GM10248 (cell line): Measurements from ENCODE around the gene SEC61G.
A peak's percentile ranks its signal among the peaks of the same experiment; 100 is the strongest.

Source experiments
- CTCF ChIA-PET: fragments of 300-600 bp; sonication (Branson Sonifier 250); formaldehyde crosslinking; extraction: SDS; loops from one replicate; lab custom pipeline; 2021; ENCODE audit warnings: antibody characterized with exemption; lab: Yijun Ruan, JAX
- POLR2A ChIA-PET: fragments of 350-650 bp; sonication (Branson Sonifier 250); formaldehyde crosslinking; extraction: SDS; loops from one replicate; lab custom pipeline; 2020; ENCODE audit warnings: antibody characterized with exemption; lab: Yijun Ruan, JAX
- DNase-seq: peaks from one replicate; pipeline ENCODE4 v3.0.0; 2012; ENCODE audit errors: extremely low spot score
- TF ChIP-seq, protein P1 (sequence below): IDR thresholded peaks from 2 replicates; pipeline ENCODE4 v1.5.1; 2012; ENCODE audit warnings: mild to moderate bottlenecking, low read depth; ENCODE audit errors: extremely low read depth, missing control alignments, control extremely low read depth

SEC61G gene

DNA sequence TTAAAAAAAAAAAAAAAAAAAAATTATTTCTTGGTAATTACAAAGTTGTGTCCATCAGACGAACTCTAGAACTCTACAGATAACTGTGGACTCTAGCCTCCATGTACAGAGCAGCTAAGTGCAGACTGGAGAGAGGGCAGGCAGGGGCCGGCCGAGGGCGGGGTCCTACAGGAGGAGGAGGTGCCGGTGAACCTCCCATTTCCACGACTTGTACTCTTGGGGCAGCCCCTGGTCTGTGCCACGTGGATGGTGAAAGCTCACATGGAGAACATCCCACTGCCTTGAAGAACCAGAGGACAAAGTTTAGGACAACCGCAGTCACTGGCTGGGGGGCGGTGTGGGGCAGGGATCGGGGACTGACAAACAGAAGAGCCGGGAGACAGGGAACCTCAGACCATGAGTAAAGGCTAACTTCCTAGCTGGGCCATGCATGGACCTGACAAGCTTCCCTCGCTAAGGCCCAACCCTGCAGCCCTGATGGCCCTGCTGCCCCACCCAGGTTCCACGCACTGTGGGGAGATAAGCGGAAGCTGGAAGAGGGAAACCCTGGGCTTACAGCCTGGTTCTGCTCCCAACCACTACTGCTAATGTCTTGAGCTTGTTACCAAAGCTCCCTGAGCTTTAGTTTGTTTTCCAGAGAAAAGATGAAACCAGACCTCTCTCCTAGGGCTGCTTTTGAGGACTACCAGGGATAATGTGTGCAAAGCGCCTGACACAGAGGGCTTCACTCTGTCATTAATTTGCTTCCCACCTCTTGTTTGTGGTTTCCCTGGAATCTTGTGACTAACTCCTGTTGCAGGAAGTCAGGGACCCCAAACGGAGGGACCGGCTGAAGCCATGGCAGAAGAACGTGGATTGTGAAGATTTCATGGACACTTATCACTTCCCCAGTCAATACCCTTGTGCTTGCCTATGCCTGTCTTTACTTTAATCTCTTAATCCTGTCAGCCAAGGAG is 16.1 kb upstream of the SEC61G start:
- POLR2A ChIA-PET, result no interaction called here
- CTCF ChIA-PET, result interaction anchor here (0.9 to 16.4 kb wide), 16 partner anchors 10 to 652 kb away, joined by 3 to 224 read pairs (median 6); partner anchors contain the start of gene SEC61G
- TF ChIP-seq, protein P1, sequence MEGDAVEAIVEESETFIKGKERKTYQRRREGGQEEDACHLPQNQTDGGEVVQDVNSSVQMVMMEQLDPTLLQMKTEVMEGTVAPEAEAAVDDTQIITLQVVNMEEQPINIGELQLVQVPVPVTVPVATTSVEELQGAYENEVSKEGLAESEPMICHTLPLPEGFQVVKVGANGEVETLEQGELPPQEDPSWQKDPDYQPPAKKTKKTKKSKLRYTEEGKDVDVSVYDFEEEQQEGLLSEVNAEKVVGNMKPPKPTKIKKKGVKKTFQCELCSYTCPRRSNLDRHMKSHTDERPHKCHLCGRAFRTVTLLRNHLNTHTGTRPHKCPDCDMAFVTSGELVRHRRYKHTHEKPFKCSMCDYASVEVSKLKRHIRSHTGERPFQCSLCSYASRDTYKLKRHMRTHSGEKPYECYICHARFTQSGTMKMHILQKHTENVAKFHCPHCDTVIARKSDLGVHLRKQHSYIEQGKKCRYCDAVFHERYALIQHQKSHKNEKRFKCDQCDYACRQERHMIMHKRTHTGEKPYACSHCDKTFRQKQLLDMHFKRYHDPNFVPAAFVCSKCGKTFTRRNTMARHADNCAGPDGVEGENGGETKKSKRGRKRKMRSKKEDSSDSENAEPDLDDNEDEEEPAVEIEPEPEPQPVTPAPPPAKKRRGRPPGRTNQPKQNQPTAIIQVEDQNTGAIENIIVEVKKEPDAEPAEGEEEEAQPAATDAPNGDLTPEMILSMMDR, result no peak
- no peak for DNase-seq

DNA sequence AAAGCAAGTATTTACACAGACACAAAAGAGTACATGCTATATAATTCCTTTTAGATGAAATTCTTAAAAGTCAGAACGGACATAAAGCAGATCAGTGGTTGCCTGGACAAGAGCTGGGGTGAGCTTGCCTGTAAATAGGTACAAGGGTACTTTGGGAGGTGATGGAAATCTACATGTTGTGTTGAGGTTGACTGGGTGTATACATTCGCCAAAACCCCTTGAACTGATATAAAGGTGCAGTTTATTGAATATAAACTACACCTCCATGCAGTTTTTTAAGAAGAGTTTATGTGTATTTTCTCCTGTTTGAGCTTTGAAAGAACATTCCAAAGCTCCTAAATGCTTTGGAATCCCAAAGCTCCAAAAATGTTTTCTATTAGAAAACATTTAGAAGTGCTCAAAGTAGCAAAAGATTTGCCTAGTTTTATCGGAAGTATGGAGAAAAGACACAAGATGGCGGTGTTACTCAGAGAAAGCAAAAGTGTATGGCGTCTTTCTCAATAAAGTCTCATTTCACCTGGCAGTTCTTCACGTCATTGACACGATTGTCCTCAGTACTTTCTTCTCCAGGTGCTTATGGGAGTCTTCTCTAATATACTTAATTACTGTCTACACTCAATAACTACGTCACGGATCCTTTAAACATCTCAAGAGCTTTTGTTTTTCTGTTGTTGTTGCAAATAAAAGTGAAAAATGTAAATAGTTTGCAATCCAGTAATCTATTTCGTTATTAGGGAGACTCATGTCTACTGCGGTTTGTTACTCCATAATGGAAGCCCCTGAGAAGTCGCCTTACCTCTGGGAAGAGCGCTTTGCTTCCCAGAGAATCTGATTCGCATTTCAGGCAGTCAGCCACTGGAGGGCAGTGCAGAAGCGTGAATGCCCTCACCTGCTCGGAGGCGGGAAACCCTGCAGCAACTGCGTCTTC is 14.7 kb upstream of the SEC61G start:
- ChIA-PET POLR2A (no interaction called here), CTCF (interaction anchor here (0.6 to 16.4 kb wide), 29 partner anchors 9 to 642 kb away, joined by 3 to 224 read pairs (median 4); partner anchors contain the start of gene SEC61G)
- DNase-seq, result peak; percentile 64
- TF ChIP-seq, protein P1, result peak; percentile 91

DNA sequence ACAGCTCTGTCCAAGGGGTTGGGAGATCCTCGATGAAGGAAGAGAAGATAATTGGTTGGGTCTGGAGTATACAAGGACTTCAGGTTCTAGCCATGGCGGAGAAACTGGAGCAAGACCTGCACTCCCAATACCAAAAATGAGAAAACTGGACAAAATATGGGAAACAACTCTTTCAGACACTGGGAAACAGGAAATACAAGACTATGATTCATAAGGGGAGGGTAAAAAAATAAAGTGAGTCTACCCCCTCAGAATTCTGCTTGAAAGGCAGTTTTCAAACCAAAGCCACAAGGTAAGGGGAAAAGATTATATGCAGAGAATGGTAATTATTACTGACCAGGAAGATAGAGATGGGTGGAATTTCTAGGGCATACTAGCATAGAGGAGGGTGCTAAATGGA is 10.2 kb upstream of the SEC61G start:
- TF ChIP-seq, protein P1, result no peak
- CTCF ChIA-PET, result interaction anchor here (16.4 kb wide), 1 partner anchor 485 kb away, joined by 224 read pairs; no protein-coding TSS in a partner anchor
- no peak for DNase-seq
- POLR2A ChIA-PET, result interaction anchor here (1.0 to 1.1 kb wide), 2 partner anchors 10 to 486 kb away, joined by 3 read pairs; partner anchors contain the start of gene SEC61G

DNA sequence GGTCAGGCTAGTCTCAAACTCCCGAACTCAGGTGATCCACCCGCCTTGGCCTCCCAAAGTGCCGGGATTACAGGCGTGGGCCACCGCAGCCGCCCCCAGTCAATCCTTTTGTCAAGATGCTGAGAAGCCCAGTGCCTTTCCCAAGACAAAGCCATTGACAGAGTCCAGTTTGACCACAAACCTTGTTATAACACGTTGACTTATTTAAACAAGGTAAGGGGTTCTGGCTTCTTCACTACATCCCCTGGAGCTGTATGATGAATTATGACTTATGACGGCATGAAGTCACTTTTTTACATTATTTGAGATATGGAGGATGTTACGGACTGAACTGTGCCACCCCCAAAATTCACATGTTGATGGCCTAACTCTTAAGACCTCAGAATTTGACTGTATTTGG is 5.8 kb upstream of the SEC61G start:
- CTCF ChIA-PET, result interaction anchor here (0.8 to 1.1 kb wide), 2 partner anchors 9 to 24 kb away, joined by 3 read pairs; no protein-coding TSS in a partner anchor
- DNase-seq, result no peak
- TF ChIP-seq, protein P1, result no peak
- POLR2A ChIA-PET, result no interaction called here

DNA sequence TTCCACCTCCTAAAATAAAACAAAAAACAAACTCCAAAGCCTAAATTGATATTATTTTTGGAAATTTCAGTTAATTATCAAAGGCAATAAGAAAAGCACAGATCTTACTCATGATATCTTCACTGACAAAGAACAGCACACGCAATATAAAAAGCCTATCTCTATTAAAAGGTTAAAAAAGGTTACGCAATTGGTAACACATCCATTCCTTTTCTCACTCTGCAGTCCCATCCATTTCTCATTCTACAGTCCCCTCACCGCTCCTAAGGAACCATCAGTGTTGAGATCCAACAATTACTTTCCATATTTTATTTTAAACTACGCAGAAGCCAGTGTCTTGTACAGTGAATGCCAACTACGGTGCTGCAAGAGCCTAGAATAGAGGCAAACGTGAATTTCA is 1.3 kb downstream of the SEC61G start:
- POLR2A ChIA-PET, result no interaction called here
- no peak for DNase-seq
- CTCF ChIA-PET, result interaction anchor here (1.2 to 5.2 kb wide), 3 partner anchors 10 to 523 kb away, joined by 3 to 49 read pairs (median 9); no protein-coding TSS in a partner anchor
- TF ChIP-seq, protein P1, result no peak
